Measurements from ENCODE around the gene TMED5.
"Not testable (repeated sequence)": the region's sequence is repeated elsewhere in the genome, so short reads cannot be mapped to it uniquely, and the experiment has no call there.

TMED5 gene

DNA sequence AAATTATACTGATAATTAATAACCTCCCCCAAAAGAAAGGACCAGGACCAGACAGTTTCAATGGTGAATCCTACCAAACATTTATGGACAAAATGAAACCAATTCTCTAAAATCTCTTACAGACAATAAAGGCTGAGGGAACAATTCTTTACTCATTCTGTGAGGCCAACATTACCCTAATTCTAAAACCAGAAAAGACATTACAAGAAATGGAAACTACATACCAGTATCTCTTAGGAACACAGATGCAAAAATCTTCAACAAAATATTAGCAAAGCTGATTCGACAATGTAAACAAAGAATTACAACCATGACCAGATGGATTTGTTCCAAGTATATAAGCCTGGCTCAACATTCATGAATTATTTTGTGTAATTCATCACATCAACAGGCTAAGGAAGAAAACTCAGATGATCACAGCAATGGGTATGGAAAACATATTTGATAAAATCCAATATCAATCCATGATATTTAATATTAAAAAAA is 8.6 kb downstream of the TMED5 start:
- no peak for DNase-seq

GRCh38 chr1:93170141-93170678 is 10.0 kb downstream of the TMED5 start:
- not testable (repeated sequence) for DNase-seq

DNA sequence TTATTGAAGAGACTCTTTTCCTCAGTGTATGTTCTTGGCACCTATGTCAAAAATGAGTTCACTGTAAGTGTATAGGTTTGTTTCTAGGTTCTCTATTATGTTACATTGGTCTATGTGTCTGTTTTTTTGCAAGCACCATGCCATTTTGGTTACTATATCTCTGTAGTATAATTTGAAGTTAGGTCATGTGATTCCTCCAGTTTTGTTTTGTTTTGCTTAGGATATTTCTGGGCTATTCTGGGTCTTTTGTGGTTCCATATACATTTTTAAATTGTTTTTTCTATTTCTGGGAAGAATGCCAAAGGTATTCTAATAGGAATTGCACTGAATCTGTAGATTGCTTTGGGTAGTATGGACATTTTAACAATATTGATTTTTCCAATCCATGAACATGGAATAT is 13.2 kb downstream of the TMED5 start:
- DNase-seq = no peak

GRCh38 chr1:93165895-93166294 is 14.3 kb downstream of the TMED5 start:
- DNase-seq = not testable (repeated sequence)

DNA sequence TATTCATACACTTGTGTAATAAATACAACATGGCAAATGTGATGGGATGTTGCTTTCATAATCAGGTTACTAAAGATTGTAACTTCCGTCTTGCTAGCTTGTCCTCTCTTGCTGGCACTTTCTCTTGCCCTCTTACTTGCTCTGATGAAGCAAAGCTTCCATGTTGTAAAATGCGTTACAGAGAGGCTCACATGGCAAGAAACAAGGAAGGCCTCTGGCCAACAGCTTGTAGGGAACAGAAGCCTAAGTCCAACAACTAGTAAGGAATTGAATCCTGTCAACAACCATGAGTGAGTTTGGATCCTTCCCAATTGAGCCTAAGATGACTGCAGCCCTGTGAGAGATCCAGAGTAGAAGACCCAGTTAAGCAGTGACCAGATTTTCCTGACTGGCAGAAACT is 15.4 kb downstream of the TMED5 start:
- no peak for DNase-seq

- not testable (repeated sequence) for DNase-seq
Measured at GRCh38 chr1:93163314-93163713, 16.9 kb downstream of the TMED5 start.

DNA sequence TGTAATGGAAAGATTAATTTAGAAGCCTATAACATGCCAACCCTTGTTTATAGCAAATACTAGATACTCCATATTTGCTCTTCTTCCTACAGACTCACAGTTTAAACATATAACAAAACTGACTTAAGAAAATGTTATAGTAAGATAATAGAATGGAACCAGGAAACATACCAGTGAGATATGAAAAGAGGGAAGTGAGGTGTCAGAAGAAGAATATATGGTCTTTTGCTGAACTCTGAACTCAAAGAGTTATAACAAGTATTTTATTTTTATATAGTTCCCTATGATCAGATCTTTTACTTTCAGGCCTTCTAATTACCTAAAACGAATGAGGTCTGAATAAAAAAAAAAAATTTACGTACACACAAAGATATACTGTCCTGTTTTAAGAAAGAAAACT is 20.9 kb downstream of the TMED5 start:
- no peak for DNase-seq

DNA sequence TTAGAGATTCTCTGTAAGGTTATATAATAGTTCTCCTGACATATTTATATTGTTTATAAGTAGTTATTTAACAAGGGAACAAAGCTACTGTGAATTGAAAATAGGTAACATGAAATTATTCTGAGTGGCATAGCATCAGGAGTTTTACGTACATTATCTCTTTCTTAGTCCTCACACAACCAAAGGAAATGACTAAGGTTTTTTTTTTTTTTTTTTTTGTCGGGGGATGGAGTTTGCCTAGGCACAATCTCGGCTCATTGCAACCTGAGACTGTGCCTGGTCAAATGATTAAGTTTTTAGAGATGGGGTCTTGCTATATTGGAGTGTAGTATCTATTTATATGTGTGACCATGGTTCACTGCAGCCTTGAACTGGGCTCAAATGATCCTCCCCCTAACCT is 24.9 kb downstream of the TMED5 start:
- DNase-seq = no peak

DNA sequence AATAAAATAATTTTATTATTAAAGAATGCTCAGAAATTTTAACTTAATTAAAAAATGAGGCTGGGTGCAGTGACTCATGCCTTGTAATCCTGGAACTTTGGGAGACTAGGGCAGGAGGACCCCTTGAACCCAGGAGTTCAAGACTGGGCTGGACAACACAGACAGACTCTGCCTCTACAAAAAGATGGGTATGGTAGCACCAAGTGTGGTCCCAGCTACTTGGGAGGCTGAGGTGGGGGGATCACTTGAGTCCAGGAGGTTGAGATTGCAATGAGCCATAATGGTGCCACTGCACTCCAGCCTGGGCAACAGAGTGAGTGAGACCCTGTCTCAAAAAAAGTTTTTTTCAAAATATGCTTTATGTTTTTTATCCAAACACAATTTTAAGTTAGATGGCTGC is 25.3 kb downstream of the TMED5 start:
- no peak for DNase-seq

- DNase-seq = no peak
Measured at GRCh38 chr1:93152835-93153234, 27.4 kb downstream of the TMED5 start.

DNA sequence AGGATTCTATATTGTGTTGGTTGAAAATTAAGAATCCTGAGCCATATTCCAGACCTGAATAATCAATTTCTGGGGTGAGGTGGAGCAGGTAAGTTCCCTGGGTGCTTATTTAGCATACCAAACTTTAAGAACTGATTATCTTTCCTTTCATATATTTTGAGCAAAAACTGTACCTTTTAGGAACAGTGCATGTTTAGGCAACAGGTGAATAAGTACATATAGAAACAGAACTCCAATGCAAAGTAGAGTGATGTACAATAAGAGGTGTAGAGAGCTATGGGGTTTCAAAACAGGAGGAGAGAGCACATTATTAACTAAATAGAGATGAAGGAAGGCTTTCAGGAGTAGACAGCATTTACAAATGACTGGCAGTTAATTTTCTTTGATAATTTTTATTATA is 28.7 kb downstream of the TMED5 start:
- no peak for DNase-seq

GRCh38 chr1:93150729-93151128 is 29.5 kb downstream of the TMED5 start:
- DNase-seq = no peak

DNA sequence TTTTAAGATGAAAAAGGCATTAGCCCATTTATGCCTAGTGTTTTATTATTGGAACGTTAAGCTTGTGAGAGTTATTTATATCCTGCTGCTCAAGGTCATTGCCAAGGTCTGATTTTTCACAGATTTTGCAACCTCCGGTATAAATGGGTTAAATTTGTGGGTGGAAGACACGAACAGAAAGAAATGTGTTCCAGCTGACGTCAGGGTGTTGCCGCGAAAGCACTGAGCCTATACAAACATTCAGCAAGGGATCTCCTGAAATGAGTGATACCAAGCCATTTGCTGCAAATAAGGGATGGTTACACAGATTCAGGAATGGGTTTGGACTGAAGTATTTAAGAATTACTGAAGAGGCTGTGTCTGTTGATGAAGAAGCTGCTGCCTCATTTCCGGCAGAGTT is 32.2 kb downstream of the TMED5 start:
- DNase-seq = no peak

GRCh38 chr1:93143769-93144168 is 36.4 kb downstream of the TMED5 start:
- DNase-seq = no peak

- no peak for DNase-seq
Measured at GRCh38 chr1:93143136-93143535, 37.1 kb downstream of the TMED5 start.

GRCh38 chr1:93142161-93142560 is 38.1 kb downstream of the TMED5 start:
- no peak for DNase-seq

DNA sequence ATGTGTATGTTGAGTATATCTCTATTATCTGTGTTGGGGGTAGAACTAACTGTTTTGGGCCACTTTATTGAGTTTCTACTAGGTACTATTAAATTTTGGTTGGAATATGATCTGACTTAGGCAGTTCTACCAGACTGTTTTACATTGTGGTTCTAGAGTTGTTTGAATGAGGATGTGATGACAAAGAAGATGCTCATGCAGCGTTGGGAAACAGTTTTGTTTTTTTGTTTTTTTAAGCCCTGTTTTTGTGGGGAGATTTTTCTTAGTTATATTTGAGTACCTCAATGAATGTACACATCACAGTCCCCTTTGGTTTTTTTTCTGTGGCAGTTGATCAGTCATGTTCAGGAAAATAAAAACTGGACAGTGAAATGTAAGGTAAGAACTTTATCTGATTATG is 40.1 kb downstream of the TMED5 start:
- no peak for DNase-seq

- DNase-seq = no peak
Measured at GRCh38 chr1:93137604-93138292, 42.5 kb downstream of the TMED5 start.

- no peak for DNase-seq
Measured at GRCh38 chr1:93136445-93136844, 43.8 kb downstream of the TMED5 start.

DNA sequence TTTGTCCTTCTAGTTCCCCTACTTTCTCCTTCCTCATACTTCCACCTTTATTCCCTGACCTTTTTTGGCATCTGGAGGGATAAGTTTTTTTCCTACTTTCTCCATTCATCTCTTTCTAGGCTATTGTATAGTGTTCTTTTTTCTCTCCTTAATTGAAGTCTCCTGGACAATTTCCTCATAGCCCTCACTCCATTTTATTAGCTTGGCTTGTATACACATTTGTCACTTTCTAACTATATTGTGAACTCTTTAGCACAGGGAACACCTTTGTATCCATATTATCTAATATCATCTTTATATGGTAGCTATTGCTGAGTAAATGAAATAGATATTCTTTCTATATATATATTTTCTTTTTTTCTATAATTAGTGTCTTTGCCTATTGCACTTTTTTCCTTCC is 47.6 kb downstream of the TMED5 start:
- DNase-seq = no peak

DNA sequence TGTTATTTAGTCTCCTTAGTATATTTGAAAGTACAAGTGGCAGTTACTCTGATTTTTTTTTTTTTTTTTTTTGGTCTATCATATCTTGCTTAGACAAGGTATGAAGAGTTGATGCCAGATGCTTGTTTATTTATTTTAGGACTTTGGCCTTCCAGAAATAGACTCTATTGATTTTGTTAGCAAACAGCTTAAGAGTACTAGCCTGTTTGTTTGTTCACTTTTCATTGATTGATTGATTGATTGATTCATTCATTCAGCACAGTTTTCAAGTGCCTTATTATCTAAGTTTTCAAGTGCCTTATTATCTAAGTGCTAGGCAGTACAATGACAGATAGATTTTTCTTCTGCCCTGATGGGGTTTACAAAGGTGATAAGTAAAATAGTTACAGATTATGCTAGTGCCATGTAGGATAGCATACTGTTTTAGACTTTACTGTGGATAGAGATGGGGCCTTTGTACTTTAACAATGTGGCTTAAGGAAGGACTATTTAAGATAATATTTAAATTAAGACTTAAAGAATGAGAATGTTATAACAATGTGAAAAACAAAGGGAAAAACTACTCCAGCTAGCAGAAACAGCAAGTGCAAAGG is 50.6 kb downstream of the TMED5 start:
- no peak for DNase-seq

DNA sequence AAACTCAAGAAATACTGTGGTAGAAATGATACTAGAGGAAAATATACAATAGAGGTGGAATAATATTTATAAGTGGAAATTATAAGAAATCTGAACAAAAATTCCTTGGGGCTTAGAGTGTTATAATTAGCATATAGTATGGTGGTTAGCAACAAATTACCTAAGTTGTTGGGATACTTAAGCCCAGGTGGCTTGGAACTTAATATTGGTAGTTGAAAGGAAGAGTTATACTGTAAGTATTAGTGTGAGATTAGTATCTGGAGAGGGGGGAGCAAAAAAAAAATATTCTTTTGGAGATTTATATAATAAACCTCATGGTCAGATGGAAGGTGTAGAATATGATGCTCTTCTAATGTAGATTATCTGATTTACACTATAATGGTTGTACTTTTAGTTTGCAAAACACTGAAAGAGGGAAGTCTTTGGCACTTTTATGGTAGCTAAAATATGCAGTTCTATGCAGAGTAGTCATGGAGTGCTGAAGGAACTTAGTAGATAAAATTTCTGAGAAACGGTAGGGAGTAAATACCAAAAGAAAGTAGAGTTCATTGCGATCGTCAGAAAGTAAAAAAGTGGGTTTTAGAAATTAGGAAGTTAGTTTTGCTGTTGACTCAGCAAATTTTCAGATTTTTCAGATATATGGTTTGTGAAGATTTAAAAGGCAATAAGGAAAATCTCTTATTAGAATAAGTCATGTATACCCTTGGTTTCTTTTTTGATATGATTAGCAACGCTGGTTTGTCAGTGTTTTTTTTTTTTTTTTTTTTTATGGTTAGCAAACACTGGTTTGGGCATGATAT is 55.5 kb downstream of the TMED5 start:
- no peak for DNase-seq

GRCh38 chr1:93123201-93123783 is 56.9 kb downstream of the TMED5 start:
- DNase-seq = no peak

Data from central memory CD4-positive, alpha-beta T cell (primary cell).